Hepatocyte (in vitro differentiated cells): ENCODE measurements around the gene PLEKHG4B.

Source experiments
- CTCF ChIP-seq: fragments of 200-600 bp; sonication (generic); IDR thresholded peaks from 2 replicates; pipeline ENCODE4 v1.5.1; 2016; ENCODE audit warnings: antibody characterized with exemption, mild to moderate bottlenecking; ENCODE audit not compliant: poor library complexity
- EZH2phosphoT487 ChIP-seq: fragments of 200-600 bp; sonication (generic); IDR thresholded peaks from one replicate; pipeline ENCODE4 v1.6.1; 2018; ENCODE audit warnings: antibody characterized with exemption, mild to moderate bottlenecking, low read depth, moderate library complexity; ENCODE audit not compliant: unreplicated experiment, severe bottlenecking

DNA sequence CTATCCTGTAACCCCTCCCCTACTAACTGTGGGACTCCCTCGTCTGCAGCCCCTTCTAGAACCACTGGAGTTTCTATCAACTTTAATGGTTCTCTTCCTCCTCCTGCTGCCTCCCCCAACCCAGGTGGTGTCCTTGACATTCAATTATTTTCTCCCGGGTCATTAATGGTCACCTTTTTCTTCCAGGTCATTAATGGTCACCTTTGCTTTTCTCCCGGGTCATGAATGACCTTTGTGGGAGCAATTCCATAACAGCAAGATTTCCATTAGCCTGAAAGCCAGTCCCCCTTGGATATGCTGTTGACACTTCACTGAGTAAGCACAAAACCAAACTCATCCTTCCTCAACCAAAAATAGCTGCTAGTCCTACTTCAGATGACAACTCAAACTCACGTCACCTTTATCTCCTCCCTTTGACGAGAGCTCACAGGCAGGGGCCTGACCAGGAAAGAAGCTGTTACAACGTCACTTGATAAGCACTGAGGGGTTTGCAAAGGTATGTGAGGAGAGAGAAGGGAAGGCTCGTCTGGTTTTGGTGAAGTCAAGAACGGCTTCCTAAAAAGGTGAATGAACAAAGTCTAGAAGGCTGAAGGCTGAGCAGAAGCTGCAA is 115.1 kb downstream of the PLEKHG4B start:
- TF ChIP-seq CTCF = no peak
- TF ChIP-seq EZH2phosphoT487 = no peak
